Measurements from ENCODE around the gene MUSTN1. TPM values are rescaled to one million over a fixed set of nuclear protein-coding genes. Genes with fewer than 3 reads are reported as not detected.

The MUSTN1 gene
- total RNA-seq, 6 donors from 2014 or later = 1.2 to 62.9 (median 6.5) TPM

GRCh38 chr3:52791928-52792327, 42.9 kb downstream of the MUSTN1 start:
- no peak overlapping the region for H3K27ac ChIP-seq
- no peaks in the 10 kb centered on the region for H3K27me3 ChIP-seq
- no peak for DNase-seq
- H3K4me3 ChIP-seq = no peak overlapping the region
- TF ChIP-seq POLR2AphosphoS5 (IDR thresholded peaks at IDR 0.05) (no peak), EP300 (IDR thresholded peaks at IDR 0.05) (no peak)
- no peaks in the 10 kb centered on the region for H3K9me3 ChIP-seq
- no peaks in the 10 kb centered on the region for H3K4me1 ChIP-seq
- WGBS, 2 donors = 77 to 80% methylated on average over 4 of the region's 4 CpGs
- no peak for ATAC-seq (ENCODE audit: low FRiP score in 2 of 2)
- no peaks in the 10 kb centered on the region for H3K36me3 ChIP-seq

- Histone ChIP-seq H3K4me1 (no peaks in the 10 kb centered on the region), H3K4me3 (no peak overlapping the region), H3K36me3 (no peaks in the 10 kb centered on the region), H3K9me3 (no peaks in the 10 kb centered on the region), H3K27me3 (no peaks in the 10 kb centered on the region), H3K27ac (no peak overlapping the region)
- ATAC-seq (ENCODE audit: low FRiP score in 2 of 2) = no peak
- 81 to 89% methylated on average over 9 to 12 of the region's 12 CpGs for WGBS, 2 donors
- no peak for DNase-seq
- TF ChIP-seq POLR2AphosphoS5 (IDR thresholded peaks at IDR 0.05) = no peak
- TF ChIP-seq EP300 (IDR thresholded peaks at IDR 0.05) = no peak
- TF ChIP-seq, protein P1, sequence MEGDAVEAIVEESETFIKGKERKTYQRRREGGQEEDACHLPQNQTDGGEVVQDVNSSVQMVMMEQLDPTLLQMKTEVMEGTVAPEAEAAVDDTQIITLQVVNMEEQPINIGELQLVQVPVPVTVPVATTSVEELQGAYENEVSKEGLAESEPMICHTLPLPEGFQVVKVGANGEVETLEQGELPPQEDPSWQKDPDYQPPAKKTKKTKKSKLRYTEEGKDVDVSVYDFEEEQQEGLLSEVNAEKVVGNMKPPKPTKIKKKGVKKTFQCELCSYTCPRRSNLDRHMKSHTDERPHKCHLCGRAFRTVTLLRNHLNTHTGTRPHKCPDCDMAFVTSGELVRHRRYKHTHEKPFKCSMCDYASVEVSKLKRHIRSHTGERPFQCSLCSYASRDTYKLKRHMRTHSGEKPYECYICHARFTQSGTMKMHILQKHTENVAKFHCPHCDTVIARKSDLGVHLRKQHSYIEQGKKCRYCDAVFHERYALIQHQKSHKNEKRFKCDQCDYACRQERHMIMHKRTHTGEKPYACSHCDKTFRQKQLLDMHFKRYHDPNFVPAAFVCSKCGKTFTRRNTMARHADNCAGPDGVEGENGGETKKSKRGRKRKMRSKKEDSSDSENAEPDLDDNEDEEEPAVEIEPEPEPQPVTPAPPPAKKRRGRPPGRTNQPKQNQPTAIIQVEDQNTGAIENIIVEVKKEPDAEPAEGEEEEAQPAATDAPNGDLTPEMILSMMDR (IDR thresholded peaks at IDR 0.05) = no peak
- no peak for TF ChIP-seq POLR2A (IDR thresholded peaks at IDR 0.05)
Measured at GRCh38 chr3:52791366-52791765, 43.5 kb downstream of the MUSTN1 start.

GRCh38 chr3:52790741-52791140, 44.1 kb downstream of the MUSTN1 start:
- H3K36me3 ChIP-seq = no peaks in the 10 kb centered on the region
- ATAC-seq (ENCODE audit: low FRiP score in 2 of 2) (no peak), DNase-seq (no peak)
- 85 to 95% methylated on average over 7 to 13 of the region's 13 CpGs for WGBS, 2 donors
- no peaks in the 10 kb centered on the region for H3K9me3 ChIP-seq
- no peak overlapping the region for H3K27ac ChIP-seq
- H3K4me1 ChIP-seq = no peaks in the 10 kb centered on the region
- TF ChIP-seq, protein P1 (IDR thresholded peaks at IDR 0.05) = no peak
- TF ChIP-seq POLR2A (IDR thresholded peaks at IDR 0.05) (no peak), EP300 (IDR thresholded peaks at IDR 0.05) (no peak)
- H3K4me3 ChIP-seq = no peak overlapping the region
- no peaks in the 10 kb centered on the region for H3K27me3 ChIP-seq

DNA sequence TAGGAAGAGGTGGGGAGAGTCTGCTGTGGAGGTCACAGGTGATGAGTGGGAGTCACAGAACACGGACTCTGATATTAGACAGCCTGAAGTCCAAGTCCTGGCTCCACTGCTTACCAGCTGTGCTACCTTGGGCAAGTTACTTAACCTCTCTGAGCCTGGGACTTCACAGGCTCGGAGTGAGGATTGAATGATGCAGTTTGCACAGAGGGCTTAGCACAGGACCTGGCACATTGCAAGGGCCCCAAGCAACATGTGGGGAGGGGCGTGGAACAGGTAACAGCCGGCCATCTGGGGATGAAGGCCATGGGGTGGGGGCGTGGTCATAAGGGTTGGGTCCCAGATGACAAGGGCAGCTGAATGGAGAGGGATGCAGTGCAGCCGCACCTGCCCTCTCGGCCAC, 44.5 kb downstream of the MUSTN1 start:
- no peaks in the 10 kb centered on the region for H3K4me1 ChIP-seq
- H3K27me3 ChIP-seq = no peaks in the 10 kb centered on the region
- no peak overlapping the region for H3K4me3 ChIP-seq
- 89% methylated on average over 1 to 7 of the region's 7 CpGs for WGBS, 2 donors
- DNase-seq (no peak), ATAC-seq (ENCODE audit: low FRiP score in 2 of 2) (no peak)
- H3K36me3 ChIP-seq = no peaks in the 10 kb centered on the region
- no peak overlapping the region for H3K27ac ChIP-seq
- no peaks in the 10 kb centered on the region for H3K9me3 ChIP-seq
- TF ChIP-seq, protein P1 (IDR thresholded peaks at IDR 0.05) = no peak

DNA sequence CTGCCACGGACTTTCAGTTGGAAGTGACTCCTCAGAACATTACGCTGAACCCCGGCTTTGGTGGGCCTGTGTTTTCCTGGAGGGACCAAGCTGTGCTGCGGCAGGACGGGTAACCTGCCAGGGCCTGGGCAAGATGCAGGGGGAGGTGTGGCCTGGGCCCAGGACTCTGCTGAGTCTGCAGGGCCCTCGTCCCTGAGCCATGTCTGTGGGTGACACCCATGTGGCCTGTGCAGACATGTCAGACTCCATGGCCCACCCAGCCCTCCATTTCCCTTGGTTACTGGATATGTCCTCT, 45.1 kb downstream of the MUSTN1 start:
- no peak for DNase-seq
- Histone ChIP-seq H3K36me3 (no peaks in the 10 kb centered on the region), H3K4me1 (no peaks in the 10 kb centered on the region), H3K27ac (no peak overlapping the region), H3K9me3 (no peaks in the 10 kb centered on the region), H3K4me3 (no peak overlapping the region), H3K27me3 (no peaks in the 10 kb centered on the region)
- no peak for ATAC-seq (ENCODE audit: low FRiP score in 2 of 2)
- TF ChIP-seq EP300 (IDR thresholded peaks at IDR 0.05) (no peak), POLR2A (IDR thresholded peaks at IDR 0.05) (no peak), POLR2AphosphoS5 (IDR thresholded peaks at IDR 0.05) (no peak)
- TF ChIP-seq, protein P1 (IDR thresholded peaks at IDR 0.05) = no peak
- WGBS, 2 donors = 20 to 87% methylated on average over 1 to 6 of the region's 6 CpGs
